Right ventricle myocardium inferior (tissue), 1 donor: ENCODE data around the gene ECE1. TPM values are rescaled to one million over a fixed set of nuclear protein-coding genes. Genes with fewer than 3 reads are reported as not detected.
"Not testable (repeated sequence)": the region's sequence is repeated elsewhere in the genome, so short reads cannot be mapped to it uniquely, and the experiment has no call there.

Experiments
- ATAC-seq: fragments of 200-7000 bp; cut with Tn5 transposase; one replicate; pipeline ENCODE4 v1.9.1; 2020; ENCODE audit warnings: mild to moderate bottlenecking, moderate library complexity
- DNase-seq: peaks from one replicate; pipeline ENCODE4 v3.0.0; 2021; ENCODE audit errors: missing footprints
- intact Hi-C: fragments of 100-400 bp; cut with DNase I; formaldehyde crosslinking; loops from one replicate; pipeline ENCODE4 v1.11.0; 2022
- total RNA-seq: library from RNA; stranded (reverse); fragmentation: NEBNext Ultra II Directional; extraction: Animal tissue kit (Norgen Biotek cat#: 25700); gene quantifications from one replicate; pipeline ENCODE4 v1.2.1, GENCODE V29; 2021
- donor health status: DM: no; HTN: yes; CAD: no; lungs with severe emphysema.

Gene ECE1
- total RNA-seq, 1 donor from 2014 or later = 49.3 TPM

DNA sequence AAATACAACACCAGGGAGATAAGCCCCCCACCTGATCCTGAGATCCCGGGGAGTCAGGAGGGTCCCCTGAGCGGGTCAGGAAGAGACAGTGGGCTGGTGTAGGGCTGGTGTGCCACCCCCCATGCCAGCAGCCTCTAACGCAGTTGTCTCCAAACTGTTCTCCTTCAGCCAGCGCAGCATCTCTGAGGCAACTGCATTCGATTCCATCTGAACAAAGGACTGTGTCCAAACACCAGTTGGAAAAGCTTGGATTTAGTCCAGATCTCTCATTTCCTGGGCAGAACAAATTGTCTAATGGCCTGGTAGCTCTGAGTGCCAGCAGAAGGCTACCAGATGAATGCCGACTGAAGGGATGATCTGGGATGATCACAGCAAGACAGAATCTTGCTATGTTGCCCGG lies 69.4 kb downstream of the ECE1 start:
- ATAC-seq = peak; percentile 9
- DNase-seq = no peak

DNA sequence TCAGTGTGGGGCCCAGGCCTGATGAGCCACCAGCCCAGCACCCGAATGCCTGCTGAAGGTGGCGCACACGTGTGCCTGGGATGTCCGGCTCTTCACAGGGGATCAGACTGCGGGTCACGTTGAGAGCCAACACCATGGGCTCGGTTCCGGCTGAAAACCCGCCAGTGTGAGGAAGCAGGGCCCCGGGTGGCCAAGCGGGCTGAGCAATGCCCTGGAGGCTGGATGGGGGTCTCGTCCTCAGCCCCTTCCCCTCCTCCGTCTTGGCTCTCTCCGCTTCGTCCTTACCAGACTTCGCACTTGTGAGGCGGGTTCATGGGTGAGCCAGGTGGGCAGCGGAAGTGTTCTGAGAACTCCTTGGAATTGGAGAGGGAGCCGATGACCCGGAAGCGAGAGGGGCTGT lies 70.6 kb downstream of the ECE1 start:
- ATAC-seq = no peak
- intact Hi-C loops = no loop called here
- DNase-seq = no peak

More for the DNA sequence above, 69.4 kb downstream of the ECE1 start:
- intact Hi-C loops = no loop called here

DNA sequence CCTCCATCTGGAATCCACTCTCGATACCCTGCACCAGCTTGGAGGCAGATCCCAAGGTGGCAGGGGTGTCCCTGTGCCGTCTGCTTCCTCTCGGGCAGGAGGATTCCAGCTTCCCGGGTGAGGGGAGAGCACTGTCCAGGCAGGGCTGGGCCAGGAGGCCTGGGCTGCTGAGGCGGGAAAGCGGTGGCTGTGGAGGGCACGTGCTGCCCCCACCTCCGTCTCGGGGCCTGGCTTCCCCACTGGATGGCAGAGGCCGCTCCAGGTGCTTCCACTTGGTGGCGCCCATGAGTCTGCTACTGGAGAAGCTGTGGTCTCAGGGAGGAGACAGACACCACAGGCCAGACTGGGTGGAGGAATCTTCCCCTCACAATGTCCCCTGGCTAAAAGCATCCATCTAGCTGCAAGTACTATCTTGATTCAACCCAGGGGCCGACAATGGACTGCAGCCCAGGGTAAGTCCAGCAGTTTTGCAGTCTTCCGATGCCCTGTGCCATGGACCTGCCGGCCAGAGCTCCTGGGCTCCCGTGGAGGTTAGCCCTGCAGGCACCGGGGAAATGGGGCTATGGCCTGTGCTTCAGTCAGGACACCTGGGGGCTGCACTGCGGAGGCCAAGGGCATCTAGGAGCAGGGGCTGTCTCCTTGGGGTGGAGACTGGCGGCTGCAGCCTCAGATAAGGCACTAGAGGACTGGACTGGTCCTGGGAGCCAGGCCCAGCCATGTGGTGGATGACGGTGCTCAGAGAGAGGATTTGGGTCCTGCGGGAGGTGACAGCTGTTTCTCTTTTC lies 72.3 kb downstream of the ECE1 start:
- DNase-seq (no peak), ATAC-seq (peak; percentile 41)
- intact Hi-C loops = no loop called here

DNA sequence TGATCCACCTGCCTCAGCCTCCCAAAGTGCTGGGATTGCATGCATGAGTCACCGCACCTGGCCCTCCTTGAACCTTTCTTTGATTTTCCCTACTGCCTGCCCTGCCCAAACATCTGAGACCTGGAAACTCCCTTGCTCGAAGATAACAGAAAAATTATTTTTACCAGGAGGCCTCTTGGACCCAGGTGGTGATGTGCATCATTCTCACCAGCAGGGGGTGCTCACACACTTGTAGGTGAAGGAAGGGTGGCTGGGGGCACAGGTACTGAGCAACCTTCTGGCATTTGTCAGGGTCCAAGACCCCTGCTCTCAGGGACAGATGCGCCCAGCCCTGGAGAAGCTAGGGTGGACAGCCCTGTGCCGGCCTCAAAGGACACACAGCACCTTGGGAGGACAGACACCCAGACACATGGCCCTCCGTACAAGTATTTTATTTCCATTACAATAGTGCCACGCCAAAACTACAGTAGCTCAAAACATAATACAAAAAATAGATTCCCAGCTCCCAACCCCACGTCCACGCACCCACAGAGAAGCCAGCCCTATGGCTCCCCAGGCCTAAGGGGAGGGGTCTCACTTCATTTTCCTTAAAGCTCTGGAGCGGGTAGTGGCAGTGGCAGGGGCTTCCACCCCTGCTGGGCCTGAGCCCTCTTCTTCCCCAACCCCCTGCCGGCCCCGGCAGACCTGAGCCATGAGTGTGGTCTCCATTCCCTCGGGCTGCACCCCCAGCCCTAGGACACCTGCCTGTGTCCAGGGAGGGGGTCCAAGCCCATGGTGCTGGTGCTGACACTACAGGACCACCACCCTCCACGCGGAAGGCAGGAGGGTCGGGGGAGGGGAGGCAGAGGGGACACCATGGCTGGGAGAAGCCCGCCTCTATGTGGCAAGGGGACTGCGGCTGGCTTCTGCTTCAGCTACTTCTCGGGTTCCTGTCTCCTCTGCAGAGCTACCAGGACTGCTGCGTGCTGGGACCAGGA lies 73.1 kb downstream of the ECE1 start:
- intact Hi-C loops = no loop called here
- DNase-seq (peak; percentile 77), ATAC-seq (peak; percentile 15)

DNA sequence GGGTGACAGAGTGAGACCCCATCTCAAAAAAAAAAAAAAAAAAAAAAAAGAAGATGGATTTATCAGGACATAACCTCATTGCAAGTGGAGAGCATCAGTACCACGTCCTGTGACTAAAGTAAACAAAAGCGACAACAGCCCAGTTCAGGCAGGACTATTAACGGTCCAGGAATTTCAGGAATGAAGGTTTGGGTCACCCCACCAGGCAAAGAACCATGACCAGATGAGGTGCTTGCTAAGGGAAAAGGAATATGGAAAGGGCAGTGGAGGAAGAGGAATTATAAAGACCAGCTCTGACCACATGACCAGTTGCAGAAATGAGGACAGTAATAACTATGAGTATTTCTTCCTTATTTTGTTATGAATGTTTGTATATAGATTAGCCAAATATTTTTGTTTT lies 78.1 kb downstream of the ECE1 start:
- intact Hi-C loops = no loop called here
- DNase-seq (no peak), ATAC-seq (no peak)

DNA sequence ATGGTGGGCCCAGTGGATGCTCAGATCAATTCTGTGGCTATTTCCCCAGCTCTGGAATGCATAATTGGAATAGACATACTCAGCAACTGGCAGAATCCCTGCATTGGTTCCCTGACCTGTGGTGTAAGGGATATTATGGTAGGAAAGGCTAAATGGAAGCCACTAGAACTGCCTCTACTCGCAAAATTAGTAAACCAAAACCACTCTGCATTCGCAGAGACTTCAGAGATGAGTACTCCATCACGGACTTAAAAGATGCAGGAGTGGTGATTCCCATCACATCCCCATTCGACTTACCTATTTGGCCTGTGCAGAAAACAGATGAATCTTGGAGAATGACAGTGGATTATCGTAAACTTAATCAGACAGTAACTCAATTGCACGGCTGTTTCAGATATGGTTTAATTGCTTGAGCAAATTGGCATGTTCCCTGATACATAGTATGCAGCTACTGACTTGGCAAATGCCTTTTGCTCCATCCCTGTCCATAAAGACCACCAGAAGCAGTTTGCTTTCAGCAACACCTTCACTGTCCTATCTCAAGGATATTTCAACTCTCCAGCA lies 82.0 kb downstream of the ECE1 start:
- intact Hi-C loops, ATAC-seq, DNase-seq: not testable (repeated sequence)

DNA sequence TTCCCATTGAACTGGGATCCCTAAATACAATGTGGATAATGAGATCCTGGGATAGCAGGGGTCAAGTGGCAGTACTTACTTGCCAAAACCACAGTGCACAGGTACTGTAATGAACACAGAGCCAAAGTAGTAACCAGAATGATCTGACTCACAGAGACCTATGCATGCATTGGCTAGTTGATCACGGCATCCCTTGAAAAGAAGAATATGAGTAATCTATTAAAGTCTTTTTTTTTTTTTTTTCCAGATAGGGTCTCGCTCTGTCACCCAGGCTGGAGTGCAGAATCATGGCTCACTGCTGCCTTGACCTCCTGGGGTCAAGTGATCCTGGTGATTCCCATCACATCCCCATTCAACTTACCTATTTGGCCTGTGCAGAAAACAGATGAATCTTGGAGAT lies 84.1 kb downstream of the ECE1 start:
- ATAC-seq = no peak
- DNase-seq = no peak
- intact Hi-C loops = no loop called here

DNA sequence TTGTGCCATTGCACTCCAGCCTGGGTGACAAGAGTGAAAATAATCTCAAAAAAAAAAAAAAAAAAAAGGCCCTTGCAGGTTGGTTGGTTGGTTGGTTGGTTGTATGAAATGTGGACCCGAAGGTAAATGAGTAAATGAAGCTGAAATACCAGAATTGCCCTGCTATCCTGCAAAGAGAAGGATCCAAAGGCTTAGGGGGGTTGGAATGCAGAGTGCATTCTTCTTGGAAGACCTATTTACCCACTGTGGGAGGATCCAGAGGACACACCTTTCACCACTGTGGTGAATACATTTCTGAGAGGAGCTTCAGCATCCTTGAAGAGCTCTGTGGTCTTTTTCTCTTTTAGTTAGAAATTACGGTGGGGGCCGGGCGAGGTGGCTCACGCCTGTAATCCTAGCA lies 84.8 kb downstream of the ECE1 start:
- intact Hi-C loops = no loop called here
- DNase-seq (no peak), ATAC-seq (no peak)

DNA sequence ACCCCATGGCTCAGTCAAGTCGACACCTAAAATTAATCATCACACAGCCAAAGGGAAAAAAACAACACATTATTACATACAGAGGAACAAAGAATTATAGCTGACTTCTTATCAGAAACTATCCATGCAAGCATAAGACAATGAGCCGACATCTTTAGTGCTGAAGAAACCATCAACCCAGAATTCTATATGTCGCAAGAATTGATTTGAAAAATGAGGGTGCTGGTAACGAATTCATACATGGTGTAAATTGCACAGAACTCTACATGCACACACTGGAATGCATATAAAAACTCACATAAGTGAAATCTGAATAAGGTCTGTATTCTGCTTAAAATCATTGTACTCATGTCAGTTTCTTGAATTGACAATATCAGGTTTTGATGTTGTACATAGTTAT lies 88.6 kb downstream of the ECE1 start:
- intact Hi-C loops = no loop called here
- ATAC-seq = no peak
- DNase-seq = no peak

DNA sequence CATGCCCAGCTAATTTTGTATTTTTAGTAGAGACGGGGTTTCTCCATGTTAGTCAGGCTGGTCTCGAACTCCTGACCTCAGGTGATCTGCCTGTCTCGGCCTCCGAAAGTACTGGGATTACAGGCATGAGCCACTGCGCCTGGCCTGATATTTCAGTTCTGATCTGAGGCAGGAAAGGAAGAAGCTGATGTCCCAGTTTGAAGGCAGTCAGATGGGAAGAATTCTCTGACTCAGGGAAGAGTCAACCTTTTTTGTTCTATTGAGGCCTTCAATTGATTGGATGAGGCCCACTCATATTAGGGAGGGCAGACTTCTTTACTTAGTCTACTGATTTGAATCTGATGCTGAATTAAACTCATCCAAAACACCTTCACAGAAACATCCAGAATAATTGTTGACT lies 89.0 kb downstream of the ECE1 start:
- intact Hi-C loops, ATAC-seq, DNase-seq: not testable (repeated sequence)

DNA sequence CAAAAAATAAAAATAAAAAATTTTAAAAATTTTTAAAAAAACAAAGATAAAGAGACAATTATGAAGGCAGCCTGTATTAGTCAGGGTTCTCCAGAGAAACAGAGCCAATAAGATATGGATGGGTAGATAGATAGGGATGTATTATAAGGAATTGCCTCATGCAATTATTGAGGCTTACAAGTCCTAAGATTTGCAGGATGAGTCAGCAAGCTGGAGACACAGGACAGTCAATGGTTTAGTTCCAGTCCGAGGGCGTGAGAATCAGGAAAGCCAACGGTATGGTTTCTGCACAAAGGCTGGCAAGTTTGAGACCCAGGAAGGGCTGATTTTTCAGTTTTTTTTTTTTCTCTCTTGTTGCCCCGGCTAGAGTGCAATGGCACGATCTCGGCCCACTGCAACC lies 89.5 kb downstream of the ECE1 start:
- no peak for ATAC-seq
- intact Hi-C loops = no loop called here
- no peak for DNase-seq

DNA sequence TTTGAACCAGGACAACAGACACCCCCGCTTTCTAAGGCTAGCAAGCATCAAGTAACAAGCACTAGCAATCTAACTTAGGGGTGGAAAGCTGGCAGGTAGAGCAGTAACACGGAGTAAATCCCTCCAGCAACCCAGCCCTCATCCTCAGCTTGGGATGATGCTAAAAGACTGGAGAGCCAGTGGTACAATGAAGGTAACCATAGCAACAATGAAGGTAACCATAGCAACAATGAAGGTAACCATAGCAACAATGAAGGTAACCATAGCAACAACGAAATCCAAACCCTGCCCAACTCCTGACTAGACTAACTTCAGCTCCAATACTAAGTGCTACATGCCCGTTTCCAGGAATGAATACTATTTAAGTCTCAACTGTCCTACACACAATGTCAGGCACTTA lies 91.3 kb downstream of the ECE1 start:
- no peak for ATAC-seq
- intact Hi-C loops = no loop called here
- no peak for DNase-seq

DNA sequence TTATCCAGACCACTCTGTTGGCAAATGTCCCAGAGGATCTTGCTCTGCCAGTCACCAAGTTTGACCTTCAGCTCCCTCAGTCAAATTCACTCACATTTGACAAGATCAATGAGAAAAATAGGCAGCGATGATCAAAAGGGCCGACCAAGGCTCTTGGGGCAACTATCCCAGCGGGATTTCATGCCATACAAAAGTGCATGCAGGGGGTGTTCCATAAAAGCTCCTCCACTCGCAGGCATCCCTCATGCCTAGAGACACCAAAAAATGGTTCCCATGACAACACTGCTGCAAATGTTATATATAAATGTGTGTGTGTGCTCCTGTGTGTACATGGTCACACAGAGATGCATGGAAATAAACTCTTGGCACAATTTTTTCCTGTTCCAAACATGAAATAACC lies 97.4 kb downstream of the ECE1 start:
- intact Hi-C loops = no loop called here
- ATAC-seq (no peak), DNase-seq (no peak)

DNA sequence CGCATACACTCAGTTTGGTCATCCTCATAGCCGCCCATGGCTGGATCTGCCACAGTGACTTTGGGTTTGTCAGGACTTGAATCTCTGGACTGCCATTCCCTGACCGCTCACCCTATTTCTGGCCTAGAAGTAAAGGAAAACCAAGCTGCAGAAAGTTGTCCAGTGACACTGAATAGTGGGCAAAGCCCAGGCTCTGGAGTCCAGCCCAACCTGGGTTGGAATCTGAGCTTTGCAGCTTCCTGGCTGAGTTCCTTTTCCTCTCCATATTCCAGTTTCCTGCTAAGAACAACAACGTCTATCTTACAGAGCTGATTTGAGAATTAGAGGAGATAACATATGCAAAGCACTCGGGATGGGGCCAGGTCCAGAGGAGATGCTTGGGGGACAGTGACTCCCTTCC lies 98.0 kb downstream of the ECE1 start:
- DNase-seq (no peak), ATAC-seq (no peak)
- intact Hi-C loops = no loop called here

DNA sequence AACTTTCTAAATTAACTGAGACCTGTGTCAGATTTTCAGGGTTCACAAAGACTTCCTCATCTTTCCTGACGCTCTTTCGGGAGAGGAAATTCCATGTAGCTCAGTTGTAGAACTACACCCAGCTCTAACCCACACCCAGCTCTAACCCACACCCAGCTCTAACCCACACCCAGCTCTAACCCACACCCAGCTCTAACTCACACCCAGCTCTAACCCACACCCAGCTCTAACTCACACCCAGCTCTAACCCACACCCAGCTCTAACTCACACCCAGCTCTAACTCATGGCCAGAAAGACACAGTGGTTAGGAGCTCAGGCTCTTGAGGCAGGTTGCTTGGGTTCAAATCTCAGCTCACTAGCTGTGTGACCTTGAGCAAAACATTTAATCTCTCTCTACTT lies 99.5 kb downstream of the ECE1 start:
- DNase-seq, ATAC-seq, intact Hi-C loops: not testable (repeated sequence)

DNA sequence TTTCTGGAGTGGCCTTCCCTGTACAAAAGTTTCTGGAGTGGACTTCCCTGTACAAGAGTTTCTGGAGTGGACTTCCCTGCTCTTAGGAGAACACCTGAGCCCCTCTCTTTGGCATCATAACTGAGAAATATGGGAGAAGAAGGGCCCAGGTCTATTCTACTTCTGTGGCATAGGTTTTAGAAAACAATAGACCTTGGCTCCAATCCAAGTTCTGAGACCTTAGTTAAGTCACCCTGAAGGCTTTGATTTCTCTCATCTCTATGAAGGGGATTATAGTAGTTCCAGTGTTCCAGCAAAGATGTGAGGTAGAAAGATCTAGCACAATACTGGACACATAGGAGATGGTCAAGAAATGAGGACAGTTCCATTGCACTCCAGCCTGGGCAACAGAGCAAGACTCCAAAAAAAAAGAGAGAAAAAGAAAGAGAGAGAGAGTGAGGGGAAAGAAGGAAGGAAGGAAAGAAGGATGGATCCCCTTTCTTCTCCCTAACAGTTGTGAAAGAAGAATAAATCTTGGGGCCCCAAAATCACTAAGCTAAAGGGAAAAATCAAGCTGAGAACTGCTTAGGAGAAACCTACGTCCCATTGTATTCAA lies 100.3 kb downstream of the ECE1 start:
- ATAC-seq (no peak), DNase-seq (no peak)
- intact Hi-C loops = no loop called here

DNA sequence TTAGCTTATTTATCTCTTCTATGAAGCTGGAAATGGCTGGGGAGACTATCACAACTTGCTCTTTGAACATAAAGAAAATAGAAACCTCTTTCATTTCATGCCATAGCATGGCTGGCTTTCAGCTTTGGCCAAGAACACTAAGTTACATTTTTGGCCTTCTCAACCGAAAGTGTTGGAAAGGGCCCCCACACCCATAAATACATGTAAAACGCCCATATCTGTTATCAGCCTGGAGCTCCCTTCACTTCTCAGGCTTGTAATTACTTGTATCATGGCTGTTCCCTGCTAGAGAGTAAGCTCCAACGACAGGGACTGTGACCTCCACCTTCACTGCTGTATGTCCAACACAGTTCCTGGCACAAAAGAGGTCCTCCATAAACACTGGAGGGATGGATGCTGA lies 100.8 kb downstream of the ECE1 start:
- no peak for DNase-seq
- intact Hi-C loops = no loop called here
- ATAC-seq = no peak

DNA sequence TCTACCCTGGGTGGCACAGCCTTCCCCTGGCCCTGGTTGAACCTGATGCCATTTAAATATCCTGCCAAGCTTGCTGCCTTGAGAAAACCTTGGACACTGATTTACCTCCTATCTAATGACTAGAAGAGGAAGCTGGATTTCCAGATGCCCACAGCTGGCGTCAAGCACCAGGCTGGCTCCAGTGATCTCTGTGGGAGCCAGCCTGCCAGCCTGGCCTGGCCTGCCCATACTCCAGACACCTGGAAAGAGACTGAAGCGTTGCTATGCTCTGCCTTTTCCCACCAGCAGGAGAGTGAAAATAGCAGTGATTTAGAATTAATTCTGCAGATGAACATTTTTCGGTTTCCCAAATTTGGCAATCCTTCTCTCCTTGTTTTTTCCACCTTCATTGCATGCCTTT lies 102.0 kb downstream of the ECE1 start:
- ATAC-seq = no peak
- no peak for DNase-seq
- intact Hi-C loops = no loop called here

DNA sequence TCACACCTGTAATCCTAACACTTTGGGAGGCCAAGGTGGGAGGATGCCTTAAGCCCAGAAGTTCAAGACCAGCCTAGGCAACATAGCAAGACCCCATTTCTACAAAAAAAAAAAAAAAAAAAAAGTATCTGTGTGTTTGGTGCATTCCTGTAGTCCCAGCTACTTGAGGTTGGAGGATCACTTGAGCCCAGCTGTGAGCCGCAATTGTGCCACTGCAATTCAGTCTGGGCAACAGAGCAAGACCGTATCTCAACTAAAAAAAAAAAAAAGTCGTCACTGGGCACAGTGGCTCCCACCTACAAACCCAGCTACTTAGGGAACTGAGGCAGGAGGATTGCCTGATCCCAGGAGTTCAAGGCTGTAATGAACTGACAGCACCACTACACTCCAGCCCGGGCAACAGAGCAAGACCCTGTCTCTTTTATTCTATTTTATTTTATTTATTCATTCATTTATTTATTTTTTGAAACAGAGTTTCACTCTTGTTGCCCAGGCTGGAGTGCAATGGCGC lies 105.0 kb downstream of the ECE1 start:
- DNase-seq (no peak), ATAC-seq (no peak)
- intact Hi-C loops = no loop called here
